Measurements from ENCODE around the gene KLHL35.

GRCh38 chr11:75403037-75403436 is 30.0 kb downstream of the KLHL35 start:
- TF ChIP-seq CTCF (IDR thresholded peaks at IDR 0.05), result no peak
- TF ChIP-seq POLR2A (IDR thresholded peaks at IDR 0.05), result no peak

Data from body of pancreas (tissue), 4 donors.